Measurements from ENCODE around the gene MRLN. TPM values are rescaled to one million over a fixed set of nuclear protein-coding genes. Genes with fewer than 3 reads are reported as not detected.
A peak's percentile ranks its signal among the peaks of the same experiment; 100 is the strongest.

MRLN gene
- polyA plus RNA-seq, 3 donors = 0.36 to 0.94 TPM; not detected in 1

DNA sequence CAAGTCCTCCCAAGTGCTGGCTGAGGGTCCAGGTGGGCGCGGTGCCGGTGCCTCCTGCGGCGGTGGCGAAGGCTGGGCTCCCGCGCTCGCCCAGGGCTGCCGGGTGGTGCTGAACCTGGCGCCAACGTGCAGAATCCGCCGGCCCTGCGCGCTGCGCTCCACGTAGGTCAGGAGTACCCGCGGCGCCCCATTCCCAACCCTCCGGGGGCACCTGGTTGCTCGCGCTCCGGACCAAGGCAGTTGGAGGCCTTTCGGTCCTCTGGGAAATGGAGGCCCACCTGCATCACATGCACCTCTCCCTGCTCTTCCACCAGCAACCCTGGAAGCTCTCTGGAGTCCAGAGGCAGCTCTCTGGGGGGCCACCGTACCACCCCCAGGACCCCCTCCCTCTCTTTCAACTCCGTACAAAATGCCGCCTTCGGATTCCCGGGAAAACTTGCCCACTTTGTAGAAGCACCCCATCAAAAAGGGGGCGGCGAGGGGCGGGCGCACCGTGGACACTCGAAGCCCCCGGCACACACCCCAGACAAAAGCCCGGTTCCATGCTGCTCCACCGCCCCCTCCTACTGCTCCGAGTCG, 44.4 kb downstream of the MRLN start:
- peak; percentile 35 for DNase-seq

DNA sequence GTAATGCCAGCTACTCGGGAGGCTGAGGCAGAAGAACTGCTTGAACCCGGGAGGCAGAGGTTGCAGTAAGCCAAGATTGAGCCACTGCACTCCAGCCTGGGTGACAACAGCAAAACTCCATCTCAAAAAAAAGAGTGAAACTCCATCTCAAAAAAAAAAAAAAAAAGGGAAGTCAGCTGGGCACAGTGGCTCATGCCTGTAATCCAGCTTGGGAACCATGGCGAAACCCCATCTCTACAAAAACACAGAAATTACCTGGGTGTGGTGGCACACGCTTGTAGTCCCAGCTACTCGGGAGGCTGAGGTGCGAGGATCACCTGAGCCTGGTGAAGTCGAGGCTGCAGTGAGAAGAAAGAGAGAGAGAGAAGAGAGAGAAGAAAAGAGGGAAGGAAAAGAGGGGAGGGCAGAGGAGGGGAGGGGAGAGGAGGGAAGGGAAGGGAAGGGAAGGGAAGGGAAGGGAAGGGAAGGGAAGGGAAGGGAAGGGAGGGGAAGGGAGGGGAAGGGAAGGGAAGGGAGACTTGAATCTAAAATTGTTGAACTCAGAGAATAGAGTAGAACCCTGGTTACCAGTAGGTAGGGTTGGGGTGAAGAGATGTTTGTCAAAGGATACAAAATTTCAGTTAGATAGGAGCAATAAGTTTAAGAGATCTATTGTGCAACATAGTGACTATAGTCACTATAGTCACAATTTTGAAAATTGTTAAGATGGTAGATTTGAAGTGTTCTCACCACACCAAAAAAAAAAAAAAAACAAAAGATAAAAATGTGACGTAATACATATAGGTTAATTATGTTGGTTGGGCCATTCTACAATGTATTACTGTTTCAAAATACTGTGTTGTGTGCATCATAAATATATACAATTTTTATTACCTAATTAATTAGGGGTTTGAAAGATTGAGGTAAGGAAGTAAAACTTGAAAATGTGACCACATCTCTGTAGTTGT, 46.1 kb downstream of the MRLN start:
- no peak for DNase-seq

GRCh38 chr10:59705931-59706330, 47.3 kb downstream of the MRLN start:
- no peak for DNase-seq

DNA sequence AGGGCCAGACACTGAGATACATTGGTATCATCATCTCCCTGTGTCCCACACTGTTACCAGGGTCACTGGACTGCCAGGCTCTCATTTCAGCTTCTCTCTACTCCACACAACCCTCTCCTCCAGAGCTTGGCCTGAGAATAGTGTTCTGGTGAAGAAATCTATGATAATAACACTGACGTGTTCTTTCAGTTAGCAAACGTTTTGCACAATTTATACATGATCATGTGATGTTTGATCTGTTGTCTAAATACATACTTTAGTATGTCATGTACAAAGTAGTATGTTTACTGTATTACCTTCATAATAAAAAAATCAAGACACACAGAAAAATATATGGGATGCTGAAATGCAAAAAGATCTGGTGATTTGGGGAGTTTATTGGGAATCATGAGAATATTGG, 48.6 kb downstream of the MRLN start:
- DNase-seq = no peak

- no peak for DNase-seq
Measured at GRCh38 chr10:59702347-59702746, 50.9 kb downstream of the MRLN start.

DNA sequence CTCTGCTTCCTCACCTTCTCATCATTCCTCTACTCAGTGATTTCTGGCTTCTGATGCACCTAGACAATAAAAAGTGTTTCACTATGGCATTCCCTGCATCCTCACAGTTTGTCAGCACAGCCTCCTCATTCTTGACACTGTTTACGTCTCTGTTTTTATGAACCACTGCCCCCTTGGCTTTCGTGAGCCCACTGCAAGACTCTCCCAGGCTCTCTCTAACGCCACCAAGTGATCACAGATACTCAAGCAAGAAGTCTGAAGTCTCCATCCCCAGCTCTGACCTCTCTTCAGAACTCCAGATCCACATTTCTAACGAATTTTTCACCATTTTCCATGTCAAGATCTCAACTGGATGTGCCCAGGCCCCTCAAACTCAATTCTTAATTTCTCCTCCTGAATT, 52.5 kb downstream of the MRLN start:
- no peak for DNase-seq

DNA sequence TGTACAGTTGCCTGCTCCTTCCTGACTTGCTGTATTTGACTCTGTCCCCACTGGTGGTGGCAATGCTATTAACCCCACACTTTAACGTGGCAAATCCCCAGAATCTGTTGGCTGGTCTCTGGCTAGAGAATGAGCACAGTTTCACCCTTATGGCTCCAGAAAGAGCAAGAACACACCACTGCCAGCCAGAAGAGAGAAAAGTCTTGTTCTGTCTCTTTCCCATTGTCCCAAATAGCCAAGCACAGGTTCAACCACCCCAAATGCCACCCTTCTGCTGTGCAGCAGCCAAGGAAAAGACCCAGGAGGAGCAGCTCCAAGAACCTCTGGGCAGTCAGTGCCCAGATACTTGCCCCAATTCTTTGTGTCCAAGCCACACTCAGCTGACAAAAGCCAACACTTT, 54.9 kb downstream of the MRLN start:
- no peak for DNase-seq

DNA sequence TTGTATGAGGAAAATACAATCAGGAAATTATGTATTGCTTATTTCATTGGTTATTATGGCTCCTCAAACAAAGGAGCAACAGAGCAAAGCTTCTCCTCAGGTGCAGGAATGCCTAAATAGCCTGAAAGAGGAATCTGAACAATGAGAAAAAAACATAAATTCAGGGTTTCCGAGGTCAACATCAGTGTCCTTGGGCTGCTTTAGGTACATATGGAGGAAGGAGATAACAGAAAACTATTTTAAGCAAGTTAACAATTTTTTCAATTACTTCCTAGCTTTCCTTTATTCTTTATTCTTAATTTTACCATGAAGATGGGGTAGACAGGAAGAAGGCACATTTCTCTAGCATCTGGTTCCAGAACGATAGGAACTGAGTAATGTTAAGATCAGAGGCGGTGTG, 57.6 kb downstream of the MRLN start:
- DNase-seq = no peak

- DNase-seq = no peak
Measured at GRCh38 chr10:59694936-59695335, 58.3 kb downstream of the MRLN start.

- no peak for DNase-seq
Measured at GRCh38 chr10:59692113-59692512, 61.1 kb downstream of the MRLN start.

- no peak for DNase-seq
Measured at GRCh38 chr10:59688921-59689351, 64.3 kb downstream of the MRLN start.

- no peak for DNase-seq
Measured at GRCh38 chr10:59687657-59688056, 65.6 kb downstream of the MRLN start.

Other genes with a start within 250 kb of the MRLN start
- gene SLC16A9, start 43.6 kb downstream of the MRLN start, polyA plus RNA-seq (ENCODE audit: insufficient read length in 3 of 3) = 10 to 100 TPM; 30.5 to 43.8 (median 42.6) TPM
- 10 to 100 TPM; 37.7 to 42.9 (median 42.1) TPM for gene CCDC6, start 153.1 kb upstream of the MRLN start, polyA plus RNA-seq (ENCODE audit: insufficient read length in 3 of 3)